T47D (cell line): ENCODE measurements around the gene ZDHHC22.

Source experiments
- DNase-seq, 2 experiments: peaks; one replicate each; pipeline versions ENCODE4 v3.0.0 to v3.0.0-alpha.2; 2011 to 2012; ENCODE audit warnings: low read depth in 1 of 2, low spot score in 1 of 2
- JUND ChIP-seq: IDR thresholded peaks from 2 replicates; pipeline ENCODE4 v1.6.1; 2012; ENCODE audit warnings: low read depth
- in situ Hi-C: cut with HindIII; loops from 2 replicates; pipeline ENCODE4 v1.10.0; 2016; ENCODE audit warnings: low sequenced_read_pairs, low pct_unique_long_range_greater_than_20kb

ZDHHC22 gene

GRCh38 chr14:77087631-77088030, 54.0 kb downstream of the ZDHHC22 start:
- DNase-seq, result no peak
- TF ChIP-seq JUND, result no peak
- in situ Hi-C loops, result no loop called here

GRCh38 chr14:77086951-77087350, 54.6 kb downstream of the ZDHHC22 start:
- no peak for TF ChIP-seq JUND
- in situ Hi-C loops, result no loop called here
- no peak for DNase-seq

- peak in 1 of 2 experiments; percentile 85 for DNase-seq
- in situ Hi-C loops, result no loop called here
- no peak for TF ChIP-seq JUND
These were observed 55.4 kb downstream of the ZDHHC22 start for GRCh38 chr14:77086017-77086727.

- no peak for DNase-seq
- in situ Hi-C loops, result no loop called here
- TF ChIP-seq JUND, result no peak
These were observed 56.1 kb downstream of the ZDHHC22 start for GRCh38 chr14:77085538-77085937.

GRCh38 chr14:77084985-77085384, 56.6 kb downstream of the ZDHHC22 start:
- TF ChIP-seq JUND, result no peak
- in situ Hi-C loops, result no loop called here
- no peak for DNase-seq

- no peak for TF ChIP-seq JUND
- in situ Hi-C loops, result no loop called here
- no peak for DNase-seq
These were observed 58.5 kb downstream of the ZDHHC22 start for GRCh38 chr14:77083082-77083481.

- DNase-seq, result no peak
- in situ Hi-C loops, result no loop called here
- no peak for TF ChIP-seq JUND
These were observed 59.2 kb downstream of the ZDHHC22 start for GRCh38 chr14:77082356-77082755.
